ENCODE data around the gene POMGNT1.

POMGNT1 gene

GRCh38 chr1:46158312-46159281 lies 39.6 kb downstream of the POMGNT1 start:
- DNase-seq (ENCODE audit: low read depth in 3 of 3, low spot score in 1 of 3) = no peak

DNA sequence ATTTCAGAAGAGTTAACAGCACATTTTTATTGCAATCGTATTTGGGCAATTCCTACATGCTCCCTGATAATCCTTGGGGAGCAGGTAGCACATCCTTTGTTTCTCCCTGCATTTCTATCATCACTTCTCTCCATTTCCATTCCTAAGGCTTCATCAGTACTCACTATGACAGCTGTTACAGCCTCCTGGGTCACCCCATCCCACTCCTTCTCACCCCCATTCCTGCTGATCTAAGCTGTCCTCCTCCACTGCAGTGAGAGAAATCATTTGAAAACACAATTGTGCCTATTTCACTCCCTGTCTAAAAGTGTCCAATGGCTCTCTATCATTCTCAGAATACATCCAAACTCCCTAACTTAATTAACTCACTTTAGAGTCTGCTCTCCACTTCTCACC lies 40.3 kb downstream of the POMGNT1 start:
- no peak for DNase-seq (ENCODE audit: low read depth in 3 of 3, low spot score in 1 of 3)

DNA sequence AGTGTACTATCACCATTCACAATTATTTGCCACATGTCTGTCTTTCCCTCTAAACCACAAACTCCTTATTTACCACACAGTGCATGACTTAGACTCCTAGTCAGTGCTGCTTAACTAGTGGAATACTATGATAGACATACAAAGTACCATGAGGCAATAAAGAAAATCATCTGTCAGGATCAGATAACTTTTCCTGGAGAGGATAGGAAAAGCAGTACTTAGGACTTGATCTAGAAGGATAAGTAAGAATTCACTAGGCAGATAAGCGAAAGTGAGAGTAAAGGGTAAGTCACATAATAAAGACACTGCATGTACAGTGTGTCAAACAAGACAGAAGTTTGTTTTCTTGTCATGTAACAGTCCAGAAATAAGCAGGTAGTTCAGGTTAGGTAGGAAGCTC lies 44.5 kb downstream of the POMGNT1 start:
- no peak for DNase-seq (ENCODE audit: low read depth in 3 of 3, low spot score in 1 of 3)

DNA sequence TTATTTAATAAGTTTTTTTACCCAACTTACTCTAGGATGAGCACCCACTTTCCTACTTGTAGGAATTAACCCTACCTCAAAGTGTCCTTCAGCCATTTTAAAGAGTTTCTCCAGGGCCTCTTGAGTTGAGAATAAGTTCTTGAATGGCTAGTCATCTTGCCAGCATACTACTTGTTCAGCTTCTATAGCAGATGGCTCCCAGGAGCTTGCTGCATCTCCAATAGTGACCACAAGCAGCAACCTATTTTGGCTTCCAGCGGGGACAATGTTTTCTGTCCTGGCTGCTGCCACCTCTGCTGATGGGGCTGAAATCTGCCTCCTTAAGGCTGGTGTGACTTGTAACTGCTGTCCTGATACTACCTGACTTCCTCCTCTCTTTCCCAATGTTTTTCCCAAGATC lies 45.0 kb downstream of the POMGNT1 start:
- no peak for DNase-seq (ENCODE audit: low read depth in 3 of 3, low spot score in 1 of 3)

DNA sequence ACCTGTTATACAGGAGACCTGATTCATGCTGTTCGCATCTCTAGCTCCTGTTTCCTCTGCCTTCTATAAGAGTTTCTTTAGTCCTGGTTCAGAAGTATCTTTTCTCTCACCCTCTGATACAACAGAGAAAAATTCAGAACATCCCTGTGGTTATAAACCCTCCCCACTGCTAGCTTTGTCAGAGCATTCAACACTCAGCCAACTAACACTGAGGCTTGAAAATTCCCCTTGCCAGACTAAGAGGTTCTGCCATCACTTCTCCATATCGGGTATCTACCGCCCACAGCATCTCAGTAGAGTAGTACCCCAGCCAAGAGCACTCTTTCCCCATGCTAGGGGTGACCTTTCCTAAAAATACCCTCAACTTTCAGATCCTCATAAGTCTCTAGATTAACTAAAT lies 46.2 kb downstream of the POMGNT1 start:
- no peak for DNase-seq (ENCODE audit: low read depth in 3 of 3, low spot score in 1 of 3)

- DNase-seq (ENCODE audit: low read depth in 3 of 3, low spot score in 1 of 3) = no peak
Observed at GRCh38 chr1:46150085-46150484, 48.1 kb downstream of the POMGNT1 start.

DNA sequence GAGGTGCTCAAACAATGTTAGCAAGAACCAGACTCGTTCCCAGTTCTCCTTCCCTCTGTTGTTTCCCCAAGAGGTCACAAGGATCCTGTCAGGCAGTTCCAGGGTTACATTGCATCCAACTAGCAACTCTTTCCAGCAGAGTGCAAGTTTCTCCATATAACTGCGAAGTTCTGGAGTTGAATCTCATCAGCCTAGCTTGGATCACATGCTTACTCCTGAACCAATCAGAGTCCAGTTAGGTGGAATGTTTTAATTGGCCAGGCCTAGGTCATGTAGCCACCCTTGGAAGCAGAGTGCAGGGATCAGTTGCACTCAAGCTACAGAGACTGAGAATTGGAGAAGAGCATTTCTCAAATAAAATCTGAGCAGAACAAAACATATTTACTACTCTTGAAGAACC lies 49.9 kb downstream of the POMGNT1 start:
- no peak for DNase-seq (ENCODE audit: low read depth in 3 of 3, low spot score in 1 of 3)
